Panc1 (cell line): Measurements from ENCODE around the gene HELZ. TPM values are rescaled to one million over a fixed set of nuclear protein-coding genes. Genes with fewer than 3 reads are reported as not detected.

Experiments used
- ATAC-seq: fragments of 200-7000 bp; cut with Tn5 transposase; 2 replicates; pipeline ENCODE4 v1.9.1; 2020; ENCODE audit warnings: mild to moderate bottlenecking, moderate library complexity
- BruUV-seq: library from RNA; stranded (reverse); fragments of 400-500 nt; replicated peaks from 2 replicates; lab custom pipeline; 2021; lab: Mats Ljungman, UMichigan
- CTCF ChIA-PET: fragments of 300-600 bp; sonication (Branson Sonifier 250); formaldehyde crosslinking; loops from one replicate; lab custom pipeline; 2022; ENCODE audit warnings: antibody characterized with exemption; lab: Charles Lee
- POLR2A ChIA-PET: fragments of 300-600 bp; sonication (Branson Sonifier 250); formaldehyde crosslinking; loops from one replicate; lab custom pipeline; 2022; ENCODE audit warnings: antibody characterized with exemption; lab: Charles Lee
- DNase-seq: peaks from one replicate; pipeline ENCODE4 v3.0.0-alpha.2; 2010; ENCODE audit warnings: low read depth, low spot score
- H3K27ac ChIP-seq: 2 replicates; pipeline ENCODE4 v1.5.1; 2011; ENCODE audit warnings: mild to moderate bottlenecking, low read length, inconsistent platforms
- H3K27me3 ChIP-seq: fragments of 200-500 bp; sonication (Bioruptor generic); 2 replicates; pipeline ENCODE4 v1.6.0; 2014; ENCODE audit warnings: low read length, inconsistent platforms; ENCODE audit not compliant: control insufficient read depth, insufficient read depth
- H3K36me3 ChIP-seq: fragments of 200-500 bp; sonication (Bioruptor generic); 2 replicates; pipeline ENCODE4 v1.5.1; 2014; ENCODE audit warnings: inconsistent platforms, mild to moderate bottlenecking, low read length, moderate library complexity; ENCODE audit not compliant: control insufficient read depth, insufficient read depth
- H3K4me1 ChIP-seq: 2 replicates; pipeline ENCODE4 v1.5.1; 2011; ENCODE audit warnings: inconsistent platforms, mild to moderate bottlenecking, low read length, moderate library complexity; ENCODE audit not compliant: control insufficient read depth, insufficient read depth
- H3K4me3 ChIP-seq, 2 experiments: 2 replicates each; pipeline ENCODE4 v1.5.1; 2011 to 2012; ENCODE audit warnings: low read depth in 2 of 2, low read length in 2 of 2, mild to moderate bottlenecking in 2 of 2, inconsistent platforms in 1 of 2, moderate library complexity in 1 of 2
- H3K9me3 ChIP-seq: fragments of 200-500 bp; sonication (Bioruptor generic); 2 replicates; pipeline ENCODE4 v1.5.1; 2014; ENCODE audit warnings: low read depth, mild to moderate bottlenecking, inconsistent platforms, low read length, moderate library complexity; ENCODE audit not compliant: control insufficient read depth, insufficient read depth
- CTCF ChIP-seq: fragments of 450-650 bp; IDR thresholded peaks from 2 replicates; pipeline ENCODE4 v1.5.1; 2017; ENCODE audit warnings: mild to moderate bottlenecking
- POLR2AphosphoS5 ChIP-seq: IDR thresholded peaks from 2 replicates; pipeline ENCODE4 v1.6.1; 2012; ENCODE audit warnings: mild to moderate bottlenecking, low read depth, low read length, moderate library complexity
- SIN3A ChIP-seq: IDR thresholded peaks from 2 replicates; pipeline ENCODE4 v1.6.1; 2012; ENCODE audit warnings: low read depth, mild to moderate bottlenecking, low read length, moderate library complexity, borderline replicate concordance; ENCODE audit not compliant: insufficient read depth
- TCF7L2 ChIP-seq: IDR thresholded peaks from 2 replicates; pipeline ENCODE4 v1.6.1; 2011; ENCODE audit warnings: mild to moderate bottlenecking, low read depth, low read length, inconsistent platforms
- in situ Hi-C: cut with HindIII; loops from 2 replicates; pipeline ENCODE4 v1.10.0; 2016; ENCODE audit warnings: low sequenced_read_pairs, low pct_unique_long_range_greater_than_20kb
- intact Hi-C: fragments of 100-400 bp; cut with micrococcal nuclease; formaldehyde crosslinking; loops from one replicate; pipeline ENCODE4 v1.10.0; 2022; ENCODE audit not compliant: unreplicated experiment
- total RNA-seq: library from RNA; stranded (reverse); gene quantifications from one replicate; pipeline ENCODE4 v1.2.1, GENCODE V29; 2021; ENCODE audit not compliant: unreplicated experiment
- TF ChIP-seq, protein P1 (sequence below), 2 experiments: IDR thresholded peaks; 2 replicates each; pipeline ENCODE4 v1.6.1; 2011 to 2012; ENCODE audit warnings: low read depth in 2 of 2, control low read depth in 1 of 2, low read length in 1 of 2, mild to moderate bottlenecking in 1 of 2, moderate library complexity in 1 of 2; ENCODE audit not compliant: insufficient read depth in 1 of 2

Gene HELZ
- total RNA-seq, 1 experiment from 2014 or later, result 15.0 TPM

GRCh38 chr17:67196422-67196821 is 48.6 kb downstream of the HELZ start:
- in situ Hi-C loops, result no loop called here
- no peak for DNase-seq
- CTCF ChIA-PET, result no interaction called here
- H3K4me3 ChIP-seq, result no peak overlapping the region
- intact Hi-C loops, result no loop called here
- peaks cover 4% of the 10 kb centered on the region; the same call in 1 of the 2 replicates for H3K36me3 ChIP-seq
- ATAC-seq, result no peak
- H3K9me3 ChIP-seq, result no peaks in the 10 kb centered on the region
- no TSS peak for BruUV-seq
- TF ChIP-seq, protein P1, sequence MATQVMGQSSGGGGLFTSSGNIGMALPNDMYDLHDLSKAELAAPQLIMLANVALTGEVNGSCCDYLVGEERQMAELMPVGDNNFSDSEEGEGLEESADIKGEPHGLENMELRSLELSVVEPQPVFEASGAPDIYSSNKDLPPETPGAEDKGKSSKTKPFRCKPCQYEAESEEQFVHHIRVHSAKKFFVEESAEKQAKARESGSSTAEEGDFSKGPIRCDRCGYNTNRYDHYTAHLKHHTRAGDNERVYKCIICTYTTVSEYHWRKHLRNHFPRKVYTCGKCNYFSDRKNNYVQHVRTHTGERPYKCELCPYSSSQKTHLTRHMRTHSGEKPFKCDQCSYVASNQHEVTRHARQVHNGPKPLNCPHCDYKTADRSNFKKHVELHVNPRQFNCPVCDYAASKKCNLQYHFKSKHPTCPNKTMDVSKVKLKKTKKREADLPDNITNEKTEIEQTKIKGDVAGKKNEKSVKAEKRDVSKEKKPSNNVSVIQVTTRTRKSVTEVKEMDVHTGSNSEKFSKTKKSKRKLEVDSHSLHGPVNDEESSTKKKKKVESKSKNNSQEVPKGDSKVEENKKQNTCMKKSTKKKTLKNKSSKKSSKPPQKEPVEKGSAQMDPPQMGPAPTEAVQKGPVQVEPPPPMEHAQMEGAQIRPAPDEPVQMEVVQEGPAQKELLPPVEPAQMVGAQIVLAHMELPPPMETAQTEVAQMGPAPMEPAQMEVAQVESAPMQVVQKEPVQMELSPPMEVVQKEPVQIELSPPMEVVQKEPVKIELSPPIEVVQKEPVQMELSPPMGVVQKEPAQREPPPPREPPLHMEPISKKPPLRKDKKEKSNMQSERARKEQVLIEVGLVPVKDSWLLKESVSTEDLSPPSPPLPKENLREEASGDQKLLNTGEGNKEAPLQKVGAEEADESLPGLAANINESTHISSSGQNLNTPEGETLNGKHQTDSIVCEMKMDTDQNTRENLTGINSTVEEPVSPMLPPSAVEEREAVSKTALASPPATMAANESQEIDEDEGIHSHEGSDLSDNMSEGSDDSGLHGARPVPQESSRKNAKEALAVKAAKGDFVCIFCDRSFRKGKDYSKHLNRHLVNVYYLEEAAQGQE (IDR thresholded peaks at IDR 0.05; ENCODE audit: insufficient read depth in 1 of 2, low read depth in 2 of 2, low read length in 1 of 2), result no peak
- TF ChIP-seq POLR2AphosphoS5, result no peak
- TF ChIP-seq SIN3A, result no peak
- no peak for TF ChIP-seq CTCF
- no peak for TF ChIP-seq TCF7L2
- no peaks in the 10 kb centered on the region for H3K4me1 ChIP-seq
- H3K27ac ChIP-seq, result no peak overlapping the region
- H3K27me3 ChIP-seq, result no peaks in the 10 kb centered on the region
- POLR2A ChIA-PET, result no interaction called here

GRCh38 chr17:67194134-67194533 is 50.9 kb downstream of the HELZ start:
- no peaks in the 10 kb centered on the region for H3K27me3 ChIP-seq

More at GRCh38 chr17:67194134-67194533, 50.9 kb downstream of the HELZ start:
- ChIA-PET POLR2A (no interaction called here), CTCF (interaction anchor here (0.6 kb wide), 1 partner anchor 1272 kb away, joined by 5 read pairs; no protein-coding TSS in a partner anchor)
- Histone ChIP-seq H3K27ac (no peak overlapping the region), H3K4me3 (no peak overlapping the region), H3K36me3 (no peaks in the 10 kb centered on the region), H3K4me1 (no peaks in the 10 kb centered on the region), H3K9me3 (no peaks in the 10 kb centered on the region)
- intact Hi-C loops (no loop called here), in situ Hi-C loops (no loop called here)
- DNase-seq (no peak), ATAC-seq (no peak)
- TF ChIP-seq SIN3A (no peak), CTCF (no peak), TCF7L2 (no peak), POLR2AphosphoS5 (no peak)
- TF ChIP-seq, protein P1 (IDR thresholded peaks at IDR 0.05; ENCODE audit: insufficient read depth in 1 of 2, low read depth in 2 of 2, low read length in 1 of 2), result no peak
- no TSS peak for BruUV-seq
